Astrocyte (in vitro differentiated cells and primary cell): ENCODE measurements around the gene RALGPS2.

Experiments
- EZH2 ChIP-seq: IDR thresholded peaks from 2 replicates; pipeline ENCODE4 v1.6.1; 2012; ENCODE audit warnings: mild to moderate bottlenecking, low read length, inconsistent platforms; ENCODE audit not compliant: insufficient read depth
- TF ChIP-seq, protein P1 (sequence below): IDR thresholded peaks from 2 replicates; pipeline ENCODE4 v1.5.1; 2011; ENCODE audit warnings: low read depth, mild to moderate bottlenecking, inconsistent platforms, low read length, moderate library complexity; ENCODE audit not compliant: insufficient read depth

DNA sequence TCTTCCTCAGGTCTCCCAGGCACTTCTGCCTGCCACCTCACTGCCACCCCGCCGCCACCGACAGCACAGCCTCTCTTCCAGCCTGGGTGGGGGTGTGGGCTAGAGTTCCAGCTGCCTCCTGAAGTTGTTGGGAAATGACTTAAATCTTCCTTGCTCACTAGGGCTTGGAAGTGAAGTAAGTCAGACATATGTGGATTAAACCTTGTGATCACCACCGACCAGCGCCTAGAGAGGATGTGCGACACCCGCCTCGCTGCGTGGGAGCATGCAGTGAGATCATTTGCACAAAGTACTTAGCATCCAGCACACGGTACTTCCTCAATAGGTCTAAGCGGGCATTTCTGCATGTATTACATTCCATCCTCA lies 229.3 kb downstream of the RALGPS2 start:
- TF ChIP-seq EZH2 = no peak
- TF ChIP-seq, protein P1, sequence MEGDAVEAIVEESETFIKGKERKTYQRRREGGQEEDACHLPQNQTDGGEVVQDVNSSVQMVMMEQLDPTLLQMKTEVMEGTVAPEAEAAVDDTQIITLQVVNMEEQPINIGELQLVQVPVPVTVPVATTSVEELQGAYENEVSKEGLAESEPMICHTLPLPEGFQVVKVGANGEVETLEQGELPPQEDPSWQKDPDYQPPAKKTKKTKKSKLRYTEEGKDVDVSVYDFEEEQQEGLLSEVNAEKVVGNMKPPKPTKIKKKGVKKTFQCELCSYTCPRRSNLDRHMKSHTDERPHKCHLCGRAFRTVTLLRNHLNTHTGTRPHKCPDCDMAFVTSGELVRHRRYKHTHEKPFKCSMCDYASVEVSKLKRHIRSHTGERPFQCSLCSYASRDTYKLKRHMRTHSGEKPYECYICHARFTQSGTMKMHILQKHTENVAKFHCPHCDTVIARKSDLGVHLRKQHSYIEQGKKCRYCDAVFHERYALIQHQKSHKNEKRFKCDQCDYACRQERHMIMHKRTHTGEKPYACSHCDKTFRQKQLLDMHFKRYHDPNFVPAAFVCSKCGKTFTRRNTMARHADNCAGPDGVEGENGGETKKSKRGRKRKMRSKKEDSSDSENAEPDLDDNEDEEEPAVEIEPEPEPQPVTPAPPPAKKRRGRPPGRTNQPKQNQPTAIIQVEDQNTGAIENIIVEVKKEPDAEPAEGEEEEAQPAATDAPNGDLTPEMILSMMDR = no peak
